Measurements from ENCODE around the gene CNIH2.
"Not testable (repeated sequence)": the region's sequence is repeated elsewhere in the genome, so short reads cannot be mapped to it uniquely, and the experiment has no call there.

Gene CNIH2

DNA sequence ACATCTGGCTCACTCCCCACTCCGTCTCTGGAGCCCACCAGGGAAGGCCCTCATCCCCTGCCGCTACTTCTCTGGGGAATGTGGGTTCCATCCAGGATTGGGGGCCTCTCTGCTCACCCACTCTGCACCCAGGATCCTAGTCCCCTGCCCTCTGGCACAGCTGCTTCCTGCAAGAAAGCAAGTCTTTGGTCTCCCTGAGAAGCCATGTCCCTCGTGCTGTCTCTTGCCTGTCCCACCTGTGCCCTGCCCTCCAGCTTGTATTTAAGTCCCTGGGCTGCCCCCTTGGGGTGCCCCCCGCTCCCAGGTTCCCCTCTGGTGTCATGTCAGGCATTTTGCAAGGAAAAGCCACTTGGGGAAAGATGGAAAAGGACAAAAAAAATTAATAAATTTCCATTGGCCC lies 911 bp upstream of the CNIH2 start:
- DNase-seq (ENCODE audit: low read depth): not testable (repeated sequence)

DNA sequence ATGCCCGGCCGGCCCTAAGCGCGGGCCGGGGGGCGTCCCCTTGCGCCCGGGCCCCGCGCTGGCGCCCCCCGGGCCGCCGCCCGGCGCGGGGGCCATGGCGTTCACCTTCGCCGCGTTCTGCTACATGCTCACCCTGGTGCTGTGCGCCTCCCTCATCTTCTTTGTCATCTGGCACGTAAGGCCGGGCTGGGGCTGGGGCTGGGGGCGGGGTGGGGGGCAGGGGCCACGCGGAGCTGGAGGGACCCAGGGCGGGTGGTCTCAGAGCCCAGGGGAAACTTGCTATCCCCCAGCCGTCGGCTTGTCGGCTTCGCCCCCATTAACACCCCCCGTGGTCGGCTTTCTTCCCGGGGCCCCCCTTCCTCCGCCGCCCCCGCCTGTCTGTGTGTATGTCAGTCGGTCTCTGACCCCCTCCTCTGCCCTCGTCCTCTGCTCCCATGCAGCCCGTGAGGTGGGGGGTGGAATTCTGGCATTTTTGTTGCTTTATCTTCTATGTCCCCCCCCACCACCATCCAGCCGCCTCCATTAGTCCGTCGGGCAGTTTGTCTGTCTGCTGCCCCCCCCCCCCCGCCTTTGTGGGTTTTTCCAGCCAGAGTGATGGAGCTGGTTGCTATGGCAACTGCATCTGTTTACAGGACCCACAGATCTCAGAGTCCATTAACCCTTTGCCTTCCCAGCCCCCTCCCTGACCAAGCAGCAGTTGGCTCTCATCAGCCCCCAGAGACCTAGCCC lies 552 bp downstream of the CNIH2 start:
- no peak for DNase-seq (ENCODE audit: low read depth)

DNA sequence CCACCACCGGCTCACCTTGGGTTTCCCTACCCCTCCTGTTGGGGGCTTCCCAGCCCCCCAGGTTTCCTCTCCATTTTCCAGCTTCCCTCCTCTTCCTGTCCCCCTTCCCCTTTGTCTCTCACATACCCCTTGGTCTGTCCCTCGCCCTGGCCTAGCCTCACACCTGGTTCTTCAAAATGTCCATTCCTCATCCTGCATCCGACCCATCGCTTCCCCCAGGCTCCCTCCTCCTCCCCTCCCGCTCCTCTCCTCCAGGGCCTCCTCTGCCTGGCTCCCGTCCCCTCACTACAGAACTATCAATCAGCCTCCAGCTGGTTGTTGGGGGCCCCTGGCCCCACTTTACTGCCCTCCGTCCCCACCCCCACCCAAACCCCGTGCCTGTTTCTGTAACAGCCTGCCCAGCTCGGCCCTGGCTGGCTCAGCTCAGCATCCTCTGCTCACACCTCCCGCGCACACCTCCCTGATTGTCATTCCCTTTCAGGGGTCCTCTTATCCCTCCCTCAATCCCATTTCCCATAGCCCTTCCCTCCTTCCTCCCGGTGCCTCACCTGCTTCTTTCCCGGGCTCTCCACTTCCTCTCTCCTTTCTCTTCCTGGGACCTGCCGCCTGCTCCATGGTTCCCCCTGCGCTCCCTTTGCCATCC lies 1.2 kb downstream of the CNIH2 start:
- DNase-seq (ENCODE audit: low read depth): no peak

DNA sequence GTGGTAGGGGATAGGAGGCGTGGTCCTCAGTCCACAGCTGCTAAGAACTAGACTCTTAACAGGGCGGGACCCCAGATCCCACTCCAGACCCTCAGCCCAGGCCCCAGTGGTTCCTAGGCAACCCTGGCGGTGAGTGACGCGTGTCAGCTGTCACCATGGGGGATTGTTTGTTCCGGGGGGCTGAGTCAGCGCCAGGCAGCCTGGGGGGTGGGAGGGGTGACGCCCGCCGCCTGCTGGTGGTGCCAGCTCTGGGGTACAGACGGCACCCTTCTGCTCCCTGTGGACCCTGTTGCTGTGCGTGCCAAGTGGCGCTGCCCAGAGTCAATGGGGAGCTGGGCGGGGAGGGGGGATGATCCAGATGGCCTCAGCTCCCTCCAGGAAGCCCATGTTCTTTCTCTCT lies 2.5 kb downstream of the CNIH2 start:
- no peak for DNase-seq (ENCODE audit: low read depth)

DNA sequence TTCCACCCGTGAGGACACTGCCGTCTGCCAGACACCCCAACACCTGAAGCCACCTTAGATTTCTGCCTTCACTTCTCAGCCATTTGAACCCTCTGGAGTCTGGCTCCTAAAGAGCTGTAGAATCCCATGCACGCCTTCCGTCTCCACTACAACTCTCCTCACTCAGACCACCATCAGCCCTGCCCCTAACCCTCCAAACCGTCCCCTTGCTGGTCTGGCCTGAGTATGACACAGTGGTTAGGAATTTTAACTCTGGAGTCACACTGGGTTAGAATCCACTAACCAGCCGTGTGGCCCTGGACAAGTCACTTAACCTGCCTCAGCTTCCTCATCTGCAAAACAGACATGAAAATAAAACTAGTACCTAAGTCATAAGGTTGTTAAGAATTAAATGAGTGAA lies 3.0 kb downstream of the CNIH2 start:
- DNase-seq (ENCODE audit: low read depth): no peak

DNA sequence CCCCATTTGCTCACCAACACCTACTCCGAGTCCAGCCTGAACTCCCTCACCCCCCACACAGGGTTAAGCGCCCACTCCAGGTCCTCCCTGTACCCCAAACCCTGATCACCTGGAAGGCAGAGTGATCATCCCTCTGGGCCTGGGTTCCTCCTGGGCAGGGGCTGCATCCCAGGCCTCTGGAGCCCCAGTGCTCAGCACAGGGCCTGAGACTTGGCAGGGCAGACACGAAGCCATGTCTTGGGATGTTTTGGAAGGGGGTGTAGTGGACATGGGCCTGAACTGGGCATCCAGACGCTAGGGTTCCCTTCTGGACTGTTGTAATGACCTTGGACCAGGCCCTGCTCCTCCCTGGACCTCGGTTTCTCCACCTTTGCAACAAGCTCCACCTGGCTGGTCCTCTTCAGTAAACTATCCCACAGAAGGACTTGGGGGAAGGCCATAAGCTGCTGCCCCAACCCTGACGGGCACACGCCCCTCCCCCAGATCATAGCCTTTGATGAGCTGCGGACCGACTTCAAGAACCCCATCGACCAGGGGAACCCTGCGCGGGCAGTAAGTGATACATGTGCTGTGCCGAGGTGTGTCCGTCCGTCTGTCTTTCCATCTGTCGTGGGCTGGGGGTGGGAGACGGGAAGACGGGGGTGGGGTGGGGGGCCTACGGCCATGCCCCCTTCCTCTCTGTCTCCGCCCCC lies 3.9 kb downstream of the CNIH2 start:
- DNase-seq (ENCODE audit: low read depth): no peak

DNA sequence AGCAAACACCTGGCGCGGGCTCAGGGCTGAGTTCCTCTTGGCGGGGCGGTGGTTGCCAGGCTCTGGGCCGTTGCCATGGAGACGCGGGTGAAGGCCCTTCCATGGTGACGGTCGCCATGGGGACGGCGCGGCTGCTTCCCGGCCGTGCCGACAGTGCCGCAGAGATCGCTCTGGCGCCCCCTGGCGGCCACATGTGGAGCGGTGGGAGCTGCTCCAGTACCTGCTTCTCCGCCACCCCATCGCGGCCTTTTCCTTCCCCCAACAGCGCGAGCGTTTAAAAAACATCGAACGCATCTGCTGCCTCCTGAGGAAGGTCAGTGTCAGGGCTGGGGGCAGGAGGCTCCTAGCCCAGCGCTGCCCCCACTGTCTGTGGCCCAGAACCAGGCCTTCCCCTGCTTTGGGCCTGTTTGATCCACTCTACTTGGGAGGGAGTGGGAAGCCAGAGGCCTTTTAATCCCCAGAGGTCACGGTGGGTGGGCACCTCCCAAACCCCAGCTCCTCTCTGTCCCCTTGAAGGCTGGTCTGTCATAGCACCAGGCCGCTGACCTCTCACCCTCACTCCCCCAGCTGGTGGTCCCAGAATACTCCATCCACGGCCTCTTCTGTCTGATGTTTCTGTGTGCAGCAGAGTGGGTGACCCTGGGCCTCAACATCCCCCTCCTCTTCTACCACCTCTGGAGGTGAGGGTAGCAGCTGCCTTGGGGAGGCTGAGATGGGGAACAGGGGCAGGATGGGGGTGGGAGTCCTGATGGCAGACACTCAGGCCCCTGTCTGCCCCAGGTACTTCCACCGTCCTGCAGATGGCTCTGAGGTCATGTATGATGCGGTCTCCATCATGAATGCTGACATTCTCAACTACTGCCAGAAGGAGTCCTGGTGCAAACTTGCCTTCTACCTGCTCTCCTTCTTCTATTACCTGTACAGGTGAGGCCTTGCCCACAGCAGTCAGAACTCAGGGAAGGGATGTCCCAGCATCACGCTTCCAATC lies 4.8 kb downstream of the CNIH2 start:
- DNase-seq (ENCODE audit: low read depth): no peak

DNA sequence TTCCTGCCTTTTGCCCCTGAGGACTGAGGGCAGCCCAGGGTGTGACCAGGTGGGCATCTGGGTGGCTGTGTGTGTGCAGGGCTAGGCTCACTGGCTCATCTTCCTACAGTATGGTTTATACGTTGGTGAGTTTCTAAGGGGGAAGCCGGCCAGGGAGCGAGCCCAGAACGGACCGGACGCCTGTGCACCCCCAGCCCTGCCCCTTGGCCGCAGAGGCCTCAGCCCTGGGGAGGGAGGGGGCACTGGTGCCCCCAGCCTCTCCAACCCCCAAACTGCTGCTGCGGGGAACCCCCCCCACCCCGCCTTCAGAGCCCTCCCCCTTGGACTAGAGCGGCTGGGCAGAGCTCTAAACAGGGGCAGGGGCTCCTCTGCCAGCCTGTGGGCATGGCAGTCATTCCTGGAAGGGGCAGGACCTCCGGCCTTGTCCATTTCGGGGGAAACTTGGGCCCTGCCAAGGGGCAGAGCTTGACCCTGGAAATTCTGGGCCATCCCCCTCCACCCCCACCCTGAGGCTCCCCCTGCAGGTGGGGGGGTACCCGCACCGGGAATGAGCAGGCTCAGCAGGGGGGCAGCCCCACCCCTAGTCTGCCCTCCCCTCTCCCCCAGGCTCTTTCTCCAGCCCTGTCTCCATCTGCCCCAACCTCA lies 5.6 kb downstream of the CNIH2 start:
- DNase-seq (ENCODE audit: low read depth): no peak

DNA sequence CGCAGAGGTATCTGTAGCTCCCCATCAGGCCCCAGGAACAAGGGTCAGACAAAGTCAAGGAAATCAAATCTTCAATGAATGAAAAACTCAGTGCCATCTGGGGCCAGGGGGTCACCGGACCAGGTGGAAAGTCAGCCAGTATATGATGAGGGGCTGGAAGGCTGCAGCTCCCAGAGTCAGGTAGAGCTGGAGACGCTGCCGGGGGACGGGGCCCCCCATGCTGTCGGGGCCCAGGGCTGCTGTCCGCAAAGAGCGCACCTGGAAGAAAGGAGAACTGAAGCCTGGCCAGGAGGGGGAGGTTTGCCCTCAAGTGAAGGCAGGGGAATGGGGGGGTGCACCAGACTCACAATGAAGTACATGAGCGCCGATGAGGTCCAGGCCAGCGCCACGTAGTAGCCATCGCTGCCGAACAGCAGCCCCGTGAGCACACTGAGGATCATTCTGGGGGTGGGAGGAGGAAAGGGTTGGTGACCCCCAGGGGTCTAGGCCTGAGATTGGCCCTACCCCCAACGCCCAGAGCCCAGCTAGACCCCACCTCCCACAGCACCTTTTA lies 6.6 kb downstream of the CNIH2 start:
- no peak for DNase-seq (ENCODE audit: low read depth)

DNA sequence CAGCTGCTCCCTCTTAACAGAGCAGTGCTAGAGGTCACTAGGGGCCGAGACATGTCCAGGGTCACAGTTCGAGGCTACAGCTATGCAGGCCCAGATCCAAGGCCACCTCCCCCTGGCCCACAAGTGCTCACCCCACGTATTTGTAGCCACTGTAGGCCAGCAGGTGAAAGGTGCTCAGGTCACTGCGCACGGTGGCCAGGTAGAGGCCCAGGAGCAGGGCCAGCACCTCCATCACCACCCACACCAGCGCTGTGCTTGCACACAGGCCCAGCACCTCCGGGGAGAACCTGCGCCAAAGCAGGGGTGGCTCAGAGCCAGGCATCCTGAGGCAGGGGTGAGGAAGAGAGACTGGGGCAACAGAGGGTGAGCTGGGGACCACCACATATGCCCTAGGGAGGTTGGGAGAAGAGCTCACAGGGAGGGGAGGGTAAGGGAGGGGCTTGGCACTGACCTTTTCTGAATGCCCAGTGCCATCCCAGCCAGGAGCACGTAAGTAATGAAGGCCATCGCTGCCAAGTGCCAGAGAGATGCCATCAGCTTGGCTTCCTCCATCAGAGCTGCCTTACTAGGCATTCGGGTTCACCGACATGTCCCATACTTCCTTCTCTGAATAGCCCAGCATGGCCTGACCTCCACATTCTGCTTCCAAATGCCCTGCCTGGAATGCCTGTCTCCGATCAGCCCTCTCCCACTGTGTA lies 7.4 kb downstream of the CNIH2 start:
- no peak for DNase-seq (ENCODE audit: low read depth)

DNA sequence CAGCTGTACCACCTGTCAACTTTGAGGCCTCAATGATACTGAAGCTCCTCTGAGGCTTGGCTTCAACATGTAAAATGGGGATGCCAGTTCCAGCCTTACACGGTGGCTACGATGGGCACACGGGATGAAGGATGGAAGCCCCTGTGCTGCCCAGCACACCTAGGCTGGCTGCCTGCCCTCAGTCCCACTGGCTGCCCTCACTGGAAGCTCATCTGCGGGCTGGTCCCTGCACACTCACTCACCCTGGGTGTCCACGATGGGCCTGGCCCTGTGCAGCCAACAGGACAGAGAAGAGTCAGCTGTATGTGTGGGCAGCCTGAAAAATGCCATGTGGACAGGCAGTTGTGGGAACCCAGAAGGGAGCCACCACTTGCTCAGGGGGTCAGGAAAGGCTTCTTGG lies 8.7 kb downstream of the CNIH2 start:
- no peak for DNase-seq (ENCODE audit: low read depth)

DNA sequence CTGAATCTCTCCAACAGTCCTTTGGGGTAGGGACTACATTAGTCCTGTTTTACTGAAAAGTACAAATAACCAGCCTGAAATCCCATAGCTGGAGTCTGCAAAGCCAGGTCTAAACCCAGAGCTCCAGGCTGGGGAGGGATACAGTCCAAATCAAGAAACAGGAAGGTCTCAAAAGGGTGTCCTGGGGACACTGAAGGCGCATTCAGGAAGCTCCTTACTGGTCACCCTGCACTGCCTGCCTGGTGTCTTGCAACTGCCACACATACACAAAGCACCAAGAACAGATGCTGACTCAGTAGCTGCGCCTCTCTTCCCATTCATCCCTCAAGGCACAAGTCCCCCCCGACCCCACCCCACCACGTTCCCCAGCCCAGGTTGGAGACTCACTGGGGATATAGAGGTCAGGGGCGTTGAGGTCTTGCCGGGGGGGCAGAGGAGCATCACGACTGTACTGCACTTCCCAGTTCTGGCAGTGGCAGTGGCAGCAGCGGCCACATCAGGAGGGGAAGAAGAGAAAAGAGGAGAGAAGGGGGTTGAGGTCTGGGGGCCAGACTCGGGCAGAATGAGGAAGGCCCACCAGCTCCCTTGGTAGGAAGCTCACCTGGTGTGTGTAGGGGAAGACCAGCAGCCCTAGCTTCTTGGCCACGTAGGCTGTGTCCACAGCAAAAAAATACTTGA lies 9.4 kb downstream of the CNIH2 start:
- DNase-seq (ENCODE audit: low read depth): no peak

DNA sequence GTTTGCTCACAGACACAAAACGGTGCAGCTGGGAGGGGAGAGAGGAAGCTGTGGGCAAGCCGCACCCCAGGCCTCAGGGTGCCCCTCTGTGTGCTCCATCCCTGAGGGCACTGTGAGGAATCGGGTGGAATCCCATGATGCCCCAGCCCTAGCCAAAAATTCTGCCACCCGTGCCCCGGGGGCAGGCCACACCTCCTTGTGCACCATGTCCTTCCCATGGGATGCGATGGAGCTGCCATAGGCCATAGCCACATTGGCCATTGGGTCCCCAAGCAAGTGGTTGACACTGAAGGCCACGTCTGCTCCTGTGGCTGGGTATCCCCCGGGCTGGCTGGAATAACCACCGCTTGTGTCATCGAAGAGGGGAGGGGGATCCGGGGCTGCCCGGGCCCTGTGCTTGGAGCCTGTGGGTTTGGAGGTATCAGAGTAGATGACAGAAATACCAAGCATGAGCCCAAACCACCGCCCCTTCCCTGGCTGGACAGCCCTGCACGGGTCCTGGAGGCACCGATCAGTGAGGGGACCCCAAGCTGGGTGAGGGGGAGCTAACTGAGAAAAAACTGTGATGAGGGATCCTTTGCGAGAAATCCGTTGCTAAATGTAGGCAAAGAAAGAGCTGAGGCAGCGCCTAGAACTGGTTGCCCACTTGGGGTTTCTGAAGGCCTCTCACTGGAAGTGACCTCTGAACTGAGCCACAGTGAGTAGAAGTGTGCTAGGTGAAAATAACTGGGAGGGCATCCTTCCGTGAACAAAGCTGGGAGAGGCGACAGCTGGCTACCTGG lies 10.1 kb downstream of the CNIH2 start:
- DNase-seq (ENCODE audit: low read depth): no peak

DNA sequence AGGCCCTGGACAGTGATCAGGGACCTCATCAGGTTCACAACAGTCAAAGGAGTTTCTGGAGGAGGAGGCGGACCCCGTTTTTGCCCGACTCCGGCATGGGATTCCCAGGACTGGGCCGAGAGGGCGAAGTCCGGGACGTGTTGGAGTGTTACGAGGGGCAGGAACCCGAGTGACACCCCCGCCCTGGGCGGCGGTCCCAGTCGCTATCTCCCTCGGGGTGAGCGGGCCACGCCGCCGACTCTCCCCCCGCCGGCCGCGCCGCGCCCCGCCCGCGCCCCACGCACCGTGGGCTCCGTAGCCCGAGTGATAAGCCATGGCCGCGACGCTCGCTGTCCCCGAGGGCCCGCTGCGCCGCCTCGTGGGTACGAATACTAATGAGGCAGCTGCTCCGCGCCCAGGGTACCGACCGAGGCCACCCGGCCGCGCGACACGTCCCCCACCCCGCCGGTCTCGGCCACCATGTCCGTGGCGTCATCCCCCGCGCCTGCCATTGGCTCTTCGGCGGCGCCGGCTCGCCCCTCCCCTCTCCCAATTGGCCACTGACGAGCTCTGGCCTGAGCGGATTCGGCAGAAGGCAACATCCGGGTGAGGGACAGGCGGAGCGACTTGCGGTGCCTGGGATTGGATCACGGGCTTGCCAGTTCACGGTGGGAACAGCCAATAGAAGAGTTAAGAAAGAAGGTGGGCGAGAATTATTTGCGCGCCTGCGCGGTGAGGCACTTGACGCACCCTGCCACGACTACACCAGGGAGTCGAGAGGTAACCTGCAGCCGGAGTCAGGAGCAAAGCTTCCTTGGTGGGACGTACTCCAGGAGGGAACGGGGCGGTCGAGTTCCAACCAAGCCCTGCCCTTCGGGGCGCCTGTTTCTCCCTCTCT lies 10.9 kb downstream of the CNIH2 start, which contains the start of gene YIF1A:
Gene YIF1A (minus strand): TSS at position 473 of the 877 bp plus-strand sequence. CDS start 158 bp downstream, at position 315.
- peak; percentile 99 for DNase-seq (ENCODE audit: low read depth)

DNA sequence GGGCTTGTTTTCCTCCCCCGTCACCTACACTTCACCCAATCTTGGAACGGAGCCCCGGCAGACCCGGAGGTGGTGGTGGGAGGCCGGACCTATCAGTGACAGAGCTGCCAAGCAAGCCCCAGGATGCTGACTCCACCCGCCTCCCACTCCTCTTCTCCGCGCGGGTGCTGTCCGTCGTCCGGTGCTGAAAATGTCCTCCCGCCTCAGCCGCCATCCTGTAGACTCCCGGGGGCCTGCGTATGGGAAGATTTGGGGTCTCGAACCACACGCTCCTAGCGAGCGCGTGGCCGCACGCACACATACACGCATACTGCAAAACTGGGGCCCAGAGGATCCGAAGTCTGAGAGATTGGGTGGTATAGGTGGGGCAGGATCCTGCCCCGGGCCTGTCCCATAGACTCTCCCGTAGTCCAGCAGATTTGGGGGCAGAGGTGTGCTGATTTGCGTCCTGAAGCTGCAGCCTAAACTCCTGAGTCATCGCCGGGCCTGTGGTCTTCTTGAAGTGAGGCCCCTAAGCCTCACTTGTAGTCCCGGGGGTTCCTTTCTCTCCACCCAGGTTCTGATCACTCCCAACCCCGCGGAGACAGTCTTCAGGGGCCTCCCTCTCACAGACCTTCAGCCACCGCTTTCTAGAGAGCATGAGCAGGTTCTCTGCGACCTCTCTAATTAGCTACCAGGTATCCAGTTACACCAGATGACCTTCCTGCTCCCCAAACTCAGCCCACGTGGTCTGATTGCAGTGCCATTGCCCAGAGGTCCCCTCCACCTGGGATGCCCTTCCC lies 11.8 kb downstream of the CNIH2 start:
- DNase-seq (ENCODE audit: low read depth): no peak

DNA sequence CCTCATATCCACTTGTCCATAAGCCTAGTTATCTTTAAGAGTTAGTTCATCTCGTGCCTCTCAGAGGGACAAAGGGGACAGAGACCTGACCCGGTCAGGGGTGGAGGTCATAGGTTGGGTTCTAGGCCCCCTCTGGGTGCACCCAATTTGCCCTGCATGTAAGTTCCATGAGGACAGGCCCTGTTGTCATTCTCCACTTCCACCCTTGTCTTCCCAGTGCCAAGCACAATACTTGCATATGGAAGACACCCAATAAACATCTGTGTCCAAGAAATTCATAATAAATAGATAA lies 12.3 kb downstream of the CNIH2 start:
- no peak for DNase-seq (ENCODE audit: low read depth)

DNA sequence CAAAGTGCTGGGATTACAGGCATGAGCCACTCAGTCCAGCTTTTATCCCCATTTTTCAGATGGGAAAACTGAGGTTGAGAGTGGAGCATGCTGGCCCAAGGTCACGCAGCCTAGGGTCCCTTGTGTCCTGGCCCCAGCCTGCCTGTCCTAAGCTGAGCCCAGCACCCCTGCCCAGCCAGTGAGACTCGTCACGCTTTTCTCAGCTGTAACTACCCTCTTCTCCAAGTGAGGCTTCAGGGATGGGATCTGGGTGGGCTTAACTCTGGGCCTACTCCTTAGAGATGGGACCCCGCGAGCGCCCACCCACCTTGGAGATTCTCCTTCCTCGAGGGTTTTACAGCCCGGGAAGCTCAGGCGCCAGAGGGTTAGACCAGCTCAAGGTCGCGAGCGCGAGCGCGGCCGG lies 13.3 kb downstream of the CNIH2 start:
- no peak for DNase-seq (ENCODE audit: low read depth)

Data from HS-27A (cell line).